ENCODE measurements around the gene URB2.
"Not testable (repeated sequence)": the region's sequence is repeated elsewhere in the genome, so short reads cannot be mapped to it uniquely, and the experiment has no call there.

Gene URB2

DNA sequence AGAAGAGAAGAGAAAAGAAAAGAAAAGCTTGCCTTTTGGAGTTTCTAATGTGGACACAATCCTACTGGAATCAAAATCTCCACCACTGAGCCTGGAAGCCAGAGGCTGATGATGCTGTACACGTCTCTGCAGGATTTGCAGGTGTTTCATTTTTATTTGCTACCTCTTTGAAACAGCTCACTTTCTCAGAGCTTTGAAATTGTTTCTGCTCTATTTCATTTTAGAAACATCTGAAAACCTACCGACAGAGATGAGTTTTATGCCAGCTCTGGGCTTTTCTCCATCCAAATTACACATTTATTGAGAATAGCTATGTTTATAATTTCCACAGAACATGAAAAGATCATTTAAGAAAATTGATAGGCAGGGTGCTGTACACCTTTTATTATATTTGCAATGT is 46.2 kb downstream of the URB2 start:
- DNase-seq (ENCODE audit: insufficient read length, low spot score) = no peak
- TF ChIP-seq POLR2A (IDR thresholded peaks at IDR 0.05; ENCODE audit: low read depth, low read length) = no peak
- no peak for FAIRE-seq

DNA sequence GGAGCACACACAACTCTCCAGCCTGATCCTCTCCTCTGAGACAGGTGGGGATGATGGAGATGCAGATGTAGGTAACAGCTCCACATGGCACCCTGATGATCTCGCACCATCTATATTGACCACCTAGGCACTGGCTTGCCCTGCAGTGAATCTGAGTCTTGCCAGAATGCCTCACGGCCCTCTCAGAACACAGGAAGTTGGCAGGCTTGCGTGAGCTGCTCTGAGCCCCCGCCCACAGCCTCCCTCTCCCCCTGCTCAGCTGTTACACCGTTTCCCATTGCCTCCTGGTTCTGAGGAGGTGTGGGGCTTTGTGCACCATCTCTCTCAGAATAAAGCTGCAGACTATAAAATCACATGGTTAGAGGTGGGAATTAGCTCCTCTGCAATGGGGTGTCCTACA is 48.0 kb downstream of the URB2 start:
- TF ChIP-seq POLR2A (IDR thresholded peaks at IDR 0.05; ENCODE audit: low read depth, low read length) = no peak
- no peak for FAIRE-seq

DNA sequence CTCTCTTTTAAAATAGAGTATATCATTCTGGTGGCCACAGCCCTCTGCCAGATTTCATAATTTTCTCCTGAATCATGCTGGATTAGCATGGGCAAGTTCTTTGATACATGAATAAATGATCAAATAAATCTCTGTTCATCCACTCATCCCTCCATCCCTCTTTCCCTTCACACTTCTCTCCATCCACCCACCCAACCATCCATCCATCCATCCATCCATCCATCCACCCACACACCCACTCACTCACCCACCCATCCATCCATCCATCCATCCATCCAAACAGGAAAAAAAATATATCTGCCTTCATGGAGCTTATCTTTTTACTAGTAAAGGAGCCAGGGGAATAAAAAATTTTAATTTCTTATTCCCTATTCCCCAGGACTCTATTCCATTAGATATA is 49.3 kb downstream of the URB2 start:
- DNase-seq (ENCODE audit: insufficient read length, low spot score) (no peak), FAIRE-seq (no peak)
- TF ChIP-seq POLR2A (IDR thresholded peaks at IDR 0.05; ENCODE audit: low read depth, low read length) = no peak

More for the DNA sequence above, 48.0 kb downstream of the URB2 start:
- no peak for DNase-seq (ENCODE audit: insufficient read length, low spot score)

DNA sequence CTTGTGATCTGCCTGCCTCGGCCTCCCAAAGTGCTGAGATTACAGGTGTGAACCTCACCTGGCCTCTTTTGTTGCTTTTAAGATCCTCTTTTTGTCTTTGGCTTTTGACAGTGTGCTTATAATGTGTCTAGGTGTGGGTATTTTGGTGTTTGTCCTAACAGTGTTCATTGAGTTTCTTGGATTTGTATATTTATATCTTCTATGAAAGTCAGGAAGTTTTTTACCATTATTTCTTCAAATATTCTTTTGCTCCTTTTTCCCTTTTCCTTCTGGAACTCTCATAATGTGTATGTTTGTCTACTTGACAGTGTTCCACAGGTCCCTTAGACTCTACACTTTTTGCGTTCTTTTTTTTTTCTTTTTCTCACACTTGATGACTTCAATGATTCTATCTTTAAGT is 59.1 kb downstream of the URB2 start:
- TF ChIP-seq POLR2A (IDR thresholded peaks at IDR 0.05; ENCODE audit: low read depth, low read length) = no peak
- FAIRE-seq = no peak

DNA sequence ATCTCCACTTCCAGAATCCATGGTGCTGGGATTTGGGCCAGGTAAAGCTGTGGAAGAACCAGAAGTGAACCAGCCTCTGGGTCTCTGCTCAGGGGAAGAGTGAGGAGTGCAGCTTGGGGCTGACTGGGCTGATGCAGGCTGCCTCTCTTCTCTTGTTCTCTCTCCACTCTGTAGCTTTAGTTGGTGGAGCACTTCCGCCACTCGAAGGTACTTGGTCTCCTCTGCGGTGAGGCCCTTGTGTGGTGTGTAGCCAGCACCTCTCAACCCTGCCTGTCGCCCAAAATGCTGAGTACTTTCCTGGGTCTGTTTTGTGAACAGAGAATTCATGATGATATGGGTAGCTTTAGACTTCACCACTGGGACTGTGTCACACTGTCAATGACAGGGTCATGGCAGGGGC is 63.2 kb downstream of the URB2 start:
- no peak for FAIRE-seq
- TF ChIP-seq POLR2A (IDR thresholded peaks at IDR 0.05; ENCODE audit: low read depth, low read length) = no peak
- DNase-seq (ENCODE audit: insufficient read length, low spot score) = no peak

More for the DNA sequence above, 59.1 kb downstream of the URB2 start:
- DNase-seq (ENCODE audit: insufficient read length, low spot score) = no peak

DNA sequence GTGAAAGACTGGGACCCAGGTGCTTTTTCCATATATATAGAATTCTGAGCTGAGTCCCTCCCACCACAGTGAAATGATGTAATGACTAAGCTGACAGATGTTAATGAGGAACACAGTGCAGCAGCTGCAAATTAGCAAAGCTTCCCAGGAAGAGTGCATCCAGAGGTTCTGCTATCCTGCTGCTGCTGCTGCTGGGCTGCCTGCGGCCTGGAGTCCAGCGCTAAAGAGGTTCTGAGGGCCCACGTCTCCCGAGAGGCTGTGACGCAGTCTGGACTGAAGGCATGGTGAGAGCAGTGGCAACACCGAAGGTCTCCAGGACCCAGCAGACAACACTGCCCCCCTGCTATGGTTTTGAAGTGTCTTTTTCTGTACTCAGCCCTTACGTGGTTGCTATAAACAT is 63.9 kb downstream of the URB2 start:
- TF ChIP-seq POLR2A (IDR thresholded peaks at IDR 0.05; ENCODE audit: low read depth, low read length) = no peak
- FAIRE-seq = no peak
- no peak for DNase-seq (ENCODE audit: insufficient read length, low spot score)

DNA sequence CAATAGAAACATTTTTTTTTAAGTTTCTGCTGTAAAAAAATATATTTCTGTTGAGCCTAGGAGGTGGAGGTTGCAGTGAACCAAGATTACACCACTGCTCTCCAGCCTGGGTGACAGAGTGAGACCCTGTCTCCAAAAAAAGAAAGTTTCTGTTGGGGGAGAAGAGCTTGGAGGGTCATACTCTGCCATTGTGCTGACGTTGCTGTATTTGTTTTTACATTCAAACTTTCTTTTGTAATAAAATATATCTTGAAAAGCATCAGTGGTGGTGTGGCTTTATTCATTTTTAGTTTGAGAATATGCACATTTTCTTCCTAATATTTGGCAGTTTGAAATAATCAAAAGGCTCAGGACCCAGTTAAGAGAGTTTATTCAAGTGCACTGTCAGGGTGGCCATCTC is 64.6 kb downstream of the URB2 start:
- TF ChIP-seq POLR2A (IDR thresholded peaks at IDR 0.05; ENCODE audit: low read depth, low read length) = no peak
- FAIRE-seq (no peak), DNase-seq (ENCODE audit: insufficient read length, low spot score) (no peak)

DNA sequence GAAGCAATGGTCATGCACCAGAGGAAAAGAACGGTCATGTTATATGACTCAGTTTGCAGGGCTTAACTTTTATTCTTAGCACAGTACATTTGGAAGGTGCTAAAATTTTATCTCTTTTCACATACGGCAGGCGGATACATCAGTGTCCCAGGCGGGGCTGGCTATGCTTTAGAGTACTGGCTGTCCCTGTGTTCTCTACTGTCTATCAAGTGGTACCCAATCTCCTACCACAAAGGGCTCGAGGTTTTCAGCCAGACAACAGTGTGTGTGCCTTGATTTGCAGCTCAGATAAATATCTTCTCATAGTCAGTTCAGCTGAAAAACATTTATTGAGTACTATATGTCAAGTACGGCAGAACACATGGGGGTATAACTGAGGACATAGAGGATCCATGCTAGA is 65.3 kb downstream of the URB2 start:
- DNase-seq (ENCODE audit: insufficient read length, low spot score) (no peak), FAIRE-seq (no peak)
- TF ChIP-seq POLR2A (IDR thresholded peaks at IDR 0.05; ENCODE audit: low read depth, low read length) = no peak

DNA sequence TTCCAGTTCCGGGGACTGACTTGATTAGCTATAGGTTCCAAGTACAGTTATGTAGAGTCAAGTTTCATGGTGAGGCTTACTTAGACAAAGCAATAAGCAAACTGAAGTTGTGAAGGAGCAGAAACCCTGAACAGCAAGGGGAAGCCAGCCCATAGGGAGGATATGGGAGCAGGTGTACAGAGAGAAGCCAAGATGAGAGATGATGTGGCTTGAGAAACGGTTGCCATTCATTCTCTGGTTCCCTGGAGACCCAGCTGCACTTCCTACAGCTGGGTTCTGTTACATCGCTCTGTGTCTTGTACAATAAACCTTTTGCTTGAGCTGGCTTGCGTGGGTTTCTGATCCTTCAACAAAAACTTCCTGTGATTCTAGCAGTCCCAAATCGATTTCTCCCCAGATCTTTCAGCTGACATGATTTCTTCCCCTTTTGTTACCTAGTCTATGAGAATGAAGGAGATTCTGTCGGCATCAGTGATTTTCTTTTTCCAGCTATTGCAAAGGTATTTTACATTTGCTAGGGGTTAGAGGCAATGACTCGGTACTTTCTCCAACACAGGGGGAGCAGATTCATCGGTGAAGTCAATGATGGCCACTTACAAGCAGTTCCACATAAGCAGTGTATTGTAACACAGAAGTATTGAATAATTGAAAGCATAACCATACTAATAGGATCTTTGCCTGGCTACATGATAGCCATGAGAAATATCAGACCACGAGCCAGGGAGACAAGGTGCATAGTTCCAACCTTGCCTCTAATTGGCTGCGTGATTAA is 67.3 kb downstream of the URB2 start:
- DNase-seq (ENCODE audit: insufficient read length, low spot score) (no peak), FAIRE-seq (no peak)
- TF ChIP-seq POLR2A (IDR thresholded peaks at IDR 0.05; ENCODE audit: low read depth, low read length) = no peak

DNA sequence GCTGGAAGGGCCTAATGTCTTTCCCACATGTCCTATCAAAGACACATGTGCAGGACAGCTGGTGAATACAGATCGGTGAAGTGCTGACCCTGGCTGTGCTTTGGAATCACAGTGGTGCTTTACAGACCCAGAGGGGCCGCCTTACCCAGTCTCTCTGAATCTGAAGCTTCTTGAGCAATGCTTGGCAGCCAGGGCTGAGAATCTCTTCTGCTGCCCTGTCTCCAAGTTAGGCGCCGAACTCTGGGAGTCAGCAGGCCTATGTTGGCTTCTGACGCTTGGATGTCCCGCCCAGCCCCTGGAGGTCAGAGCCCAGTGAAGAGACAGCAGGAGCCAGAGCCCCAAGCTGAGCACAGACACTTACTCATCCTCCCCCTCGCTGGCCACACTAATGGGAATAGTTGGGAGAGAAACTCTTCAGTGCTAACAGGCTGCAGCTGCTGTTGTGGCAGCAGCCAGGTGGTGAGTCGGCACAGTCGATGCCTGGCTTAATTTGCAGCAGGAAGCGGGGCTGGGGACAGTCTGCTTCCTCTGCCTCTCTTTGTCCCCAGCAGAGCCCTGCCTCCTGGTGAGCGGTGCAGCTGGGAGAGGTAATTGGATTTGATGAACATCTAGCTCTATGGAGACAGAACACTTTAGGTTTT is 68.1 kb downstream of the URB2 start:
- FAIRE-seq (no peak), DNase-seq (ENCODE audit: insufficient read length, low spot score) (no peak)
- TF ChIP-seq POLR2A (IDR thresholded peaks at IDR 0.05; ENCODE audit: low read depth, low read length) = no peak

DNA sequence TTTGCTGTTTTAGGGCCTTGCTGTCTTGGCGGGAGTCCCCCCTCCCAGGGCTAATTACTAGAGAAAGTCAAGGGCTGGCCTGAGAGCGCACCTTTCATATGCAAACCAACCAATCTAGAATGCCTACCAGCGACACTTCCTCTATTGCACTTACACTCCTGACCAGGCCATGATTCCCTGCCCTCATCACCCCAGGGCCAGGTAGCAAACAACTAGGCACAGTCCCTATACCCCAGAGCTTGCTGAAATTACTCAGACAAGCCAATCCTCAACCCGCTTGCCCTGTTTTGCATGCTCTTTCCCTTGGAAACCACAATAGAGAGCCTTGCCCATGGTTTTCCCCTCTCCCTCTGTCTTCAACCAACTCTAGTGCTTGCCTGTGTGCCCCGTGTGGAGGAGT is 70.3 kb downstream of the URB2 start:
- TF ChIP-seq POLR2A (IDR thresholded peaks at IDR 0.05; ENCODE audit: low read depth, low read length) = no peak
- DNase-seq (ENCODE audit: insufficient read length, low spot score) = no peak
- FAIRE-seq = no peak

DNA sequence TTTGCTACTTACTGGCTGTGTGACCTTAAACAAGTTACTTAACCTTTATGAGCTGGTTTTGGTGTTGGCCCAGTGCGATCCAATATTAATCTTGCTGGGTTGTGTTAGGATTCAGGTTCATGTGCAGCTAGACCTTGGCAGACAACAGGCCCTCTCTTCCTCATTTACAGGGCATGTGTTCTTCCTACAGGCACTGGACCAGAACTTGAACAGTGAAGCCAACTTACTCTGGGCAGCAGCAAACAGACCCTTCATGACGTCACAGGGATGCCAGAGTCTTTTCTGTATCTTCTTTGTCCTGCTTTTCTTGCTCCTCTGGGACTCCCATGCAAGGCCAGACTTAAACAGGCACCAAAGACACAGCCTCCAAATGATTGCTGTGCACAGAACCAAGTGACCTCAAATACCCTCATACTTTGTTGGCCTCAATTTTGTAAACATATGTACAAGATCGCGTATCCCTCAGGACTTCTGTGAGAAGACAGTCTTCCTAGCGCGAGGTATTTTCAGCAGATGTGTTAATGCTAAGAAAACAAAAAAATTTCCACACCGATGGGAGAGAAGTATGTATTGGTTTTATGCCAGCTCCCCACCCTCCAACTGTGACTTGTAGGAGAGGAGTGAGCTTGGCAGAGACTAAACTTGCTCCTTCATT is 73.7 kb downstream of the URB2 start:
- no peak for FAIRE-seq
- no peak for DNase-seq (ENCODE audit: insufficient read length, low spot score)
- no peak for TF ChIP-seq POLR2A (IDR thresholded peaks at IDR 0.05; ENCODE audit: low read depth, low read length)

DNA sequence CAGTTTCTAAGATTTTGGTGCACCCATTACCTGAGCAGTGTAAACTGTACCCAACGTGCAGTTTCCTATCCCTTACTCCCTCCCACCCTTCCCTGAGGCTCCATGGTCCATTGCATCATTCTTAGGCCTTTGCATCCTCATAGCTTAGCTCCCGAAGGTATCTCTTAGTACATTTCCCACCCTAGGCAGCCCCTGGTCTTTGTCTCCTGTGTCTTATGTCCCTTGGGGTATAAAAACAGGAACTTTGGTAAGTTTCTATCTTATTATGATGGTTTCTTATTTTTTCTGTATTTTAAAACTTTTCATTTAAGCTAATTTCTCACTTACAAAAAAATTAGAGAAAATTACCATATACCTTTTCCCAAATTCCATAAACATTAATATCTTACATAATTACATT is 78.1 kb downstream of the URB2 start:
- FAIRE-seq (no peak), DNase-seq (ENCODE audit: insufficient read length, low spot score) (no peak)
- TF ChIP-seq POLR2A (IDR thresholded peaks at IDR 0.05; ENCODE audit: low read depth, low read length) = no peak

DNA sequence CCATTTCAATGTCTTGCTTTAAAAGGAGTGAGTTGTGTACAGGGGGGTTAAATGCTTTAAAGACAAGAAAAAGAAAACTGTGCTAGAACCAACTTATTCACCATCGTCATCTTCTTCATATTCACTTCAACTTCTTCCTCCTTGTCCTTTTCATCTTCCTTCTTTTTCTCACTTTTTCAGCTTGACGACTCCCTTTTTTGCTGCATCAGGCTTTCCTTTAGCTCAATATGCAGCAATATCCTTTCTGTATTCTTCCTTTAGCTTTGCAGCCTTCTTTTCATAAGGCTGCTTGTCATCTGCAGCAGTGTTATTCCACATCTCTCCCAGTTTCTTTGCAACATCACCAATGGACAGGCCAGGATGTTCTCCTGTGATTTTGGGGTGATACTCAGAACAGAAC is 79.1 kb downstream of the URB2 start:
- not testable (repeated sequence) for FAIRE-seq; DNase-seq (ENCODE audit: insufficient read length, low spot score)

DNA sequence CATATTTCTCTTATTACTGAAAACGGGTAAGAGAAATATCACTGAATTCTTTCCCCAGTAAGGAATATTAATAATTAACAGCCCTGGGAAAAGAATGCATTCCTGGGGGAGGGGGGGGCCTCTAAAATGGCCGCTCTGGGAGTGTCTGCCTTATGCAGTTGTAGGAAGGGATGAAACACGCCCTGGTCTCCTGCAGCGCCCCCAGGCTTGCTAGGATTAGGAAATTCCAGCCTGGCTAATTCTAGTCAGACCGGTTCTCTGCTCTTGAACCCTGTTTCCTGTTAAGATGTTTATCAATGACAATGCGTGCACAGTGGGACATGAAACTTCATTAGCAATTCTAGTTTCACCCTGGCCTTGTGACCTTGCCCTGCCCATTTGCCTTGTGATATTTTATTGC is 81.1 kb downstream of the URB2 start:
- not testable (repeated sequence) for FAIRE-seq; DNase-seq (ENCODE audit: insufficient read length, low spot score)
